Measurements from ENCODE around the gene SLC29A3.

GRCh38 chr10:71316786-71317160 is 2.3 kb upstream of the SLC29A3 start:
- TF ChIP-seq RAD21 (IDR thresholded peaks at IDR 0.05; ENCODE audit: low read length) (no peak), MAX (IDR thresholded peaks at IDR 0.05; ENCODE audit: low read depth) (no peak), CTCF (IDR thresholded peaks at IDR 0.05) (no peak), YY1 (IDR thresholded peaks at IDR 0.05; ENCODE audit: low read depth) (no peak), SIN3A (IDR thresholded peaks at IDR 0.05; ENCODE audit: borderline replicate concordance, low read depth, low read length) (no peak), SMC3 (IDR thresholded peaks at IDR 0.05; ENCODE audit: low read depth, low read length) (no peak), TCF12 (IDR thresholded peaks at IDR 0.05) (no peak), EP300 (IDR thresholded peaks at IDR 0.05; ENCODE audit: borderline replicate concordance in 1 of 2, low read depth in 1 of 2, low read length in 1 of 2) (no peak), REST (IDR thresholded peaks at IDR 0.05; ENCODE audit: low read depth, low read length) (no peak), POLR2AphosphoS5 (IDR thresholded peaks at IDR 0.05; ENCODE audit: low read depth, low read length) (no peak), TAF1 (IDR thresholded peaks at IDR 0.05; ENCODE audit: borderline replicate concordance, low read depth, low read length) (no peak), FOSL2 (IDR thresholded peaks at IDR 0.05; ENCODE audit: borderline replicate concordance, low read depth) (no peak), RCOR1 (IDR thresholded peaks at IDR 0.05; ENCODE audit: low read length) (no peak)

Data from SK-N-SH (cell line).